HEK293T (cell line): Measurements from ENCODE around the gene CCDC85B.

Experiments used
- ARNT ChIP-seq: fragments of 450-650 bp; IDR thresholded peaks from 2 replicates; pipeline ENCODE4 v1.6.1; 2017; ENCODE audit warnings: mild to moderate bottlenecking
- ELF4 ChIP-seq: fragments of 450-650 bp; IDR thresholded peaks from 2 replicates; pipeline ENCODE4 v1.6.1; 2017; ENCODE audit warnings: antibody characterized with exemption
- FOXK2 ChIP-seq: fragments of 450-650 bp; IDR thresholded peaks from 2 replicates; pipeline ENCODE4 v1.6.1; 2016; ENCODE audit warnings: mild to moderate bottlenecking
- FOXM1 ChIP-seq: fragments of 450-650 bp; IDR thresholded peaks from 2 replicates; pipeline ENCODE4 v1.6.1; 2017; ENCODE audit warnings: mild to moderate bottlenecking, borderline replicate concordance
- L3MBTL2 ChIP-seq: fragments of 450-650 bp; conservative IDR thresholded peaks from 2 replicates; pipeline ENCODE4 v1.6.1; 2016; ENCODE audit warnings: mild to moderate bottlenecking
- NFRKB ChIP-seq: fragments of 450-650 bp; IDR thresholded peaks from 2 replicates; pipeline ENCODE4 v1.6.1; 2016; ENCODE audit warnings: mild to moderate bottlenecking, moderate library complexity
- SP1 ChIP-seq: fragments of 450-650 bp; IDR thresholded peaks from 2 replicates; pipeline ENCODE4 v1.6.1; 2017
- TARDBP ChIP-seq: fragments of 450-650 bp; IDR thresholded peaks from 2 replicates; pipeline ENCODE4 v1.6.1; 2016
- ZNF384 ChIP-seq: fragments of 450-650 bp; IDR thresholded peaks from 2 replicates; pipeline ENCODE4 v1.6.1; 2016

DNA sequence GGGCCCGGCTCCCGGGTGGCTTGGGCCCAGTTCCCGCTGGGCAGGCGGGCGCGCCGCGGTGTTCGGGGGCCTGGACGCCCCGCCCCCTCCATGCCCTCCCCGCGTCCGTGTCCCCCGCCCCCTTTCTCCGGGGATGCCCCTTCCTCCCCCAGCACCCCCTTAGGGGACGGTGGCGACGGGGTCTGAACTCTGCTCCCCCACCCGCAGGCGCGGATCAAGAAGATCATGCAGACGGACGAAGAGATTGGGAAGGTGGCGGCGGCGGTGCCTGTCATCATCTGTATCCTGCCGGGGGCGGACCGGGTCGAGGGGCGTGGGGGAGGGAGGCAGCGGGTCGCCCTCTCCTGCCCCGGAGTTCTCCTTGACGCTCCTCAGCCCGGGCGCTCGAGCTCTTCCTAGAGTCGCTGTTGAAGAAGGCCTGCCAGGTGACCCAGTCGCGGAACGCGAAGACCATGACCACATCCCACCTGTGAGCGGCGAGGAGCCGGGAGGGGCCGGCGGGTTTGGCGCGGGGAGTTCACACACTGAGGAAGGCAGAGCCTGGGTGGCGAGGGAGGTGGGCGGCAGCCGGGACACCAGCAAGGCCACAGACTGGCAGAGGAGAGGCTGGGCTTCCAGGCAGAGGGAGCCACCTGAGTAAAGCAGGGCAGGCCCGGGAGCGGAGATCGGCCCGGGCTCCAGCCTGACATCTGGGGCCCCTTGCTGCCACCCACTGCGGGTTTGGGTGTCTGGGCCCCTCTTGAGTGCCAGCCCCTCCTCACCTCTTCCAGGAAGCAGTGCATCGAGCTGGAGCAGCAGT lies 29.3 kb downstream of the CCDC85B start:
- TF ChIP-seq FOXM1 (no peak), FOXK2 (no peak), ARNT (no peak), NFRKB (no peak), SP1 (no peak), L3MBTL2 (peak; percentile 42), ELF4 (no peak), TARDBP (no peak), ZNF384 (no peak)
